HCT116 (cell line): ENCODE data around the gene METTL1. TPM values are rescaled to one million over a fixed set of nuclear protein-coding genes. Genes with fewer than 3 reads are reported as not detected.

Source experiments
- ATAC-seq: fragments of 200-7000 bp; cut with Tn5 transposase; 2 replicates; pipeline ENCODE4 v1.9.1; 2020; ENCODE audit warnings: mild to moderate bottlenecking, moderate library complexity
- BruUV-seq: library from RNA; stranded (reverse); fragments of 400-500 nt; replicated peaks from 2 replicates; lab custom pipeline; 2021; lab: Mats Ljungman, UMichigan
- CTCF ChIA-PET: fragments of 300-600 bp; sonication (Branson Sonifier 250); formaldehyde crosslinking; loops from one replicate; lab custom pipeline; 2021; ENCODE audit warnings: antibody characterized with exemption; lab: Charles Lee
- POLR2A ChIA-PET: fragments of 300-600, 350-600 bp; sonication (Branson Sonifier 250); formaldehyde crosslinking; loops from one replicate; lab custom pipeline; 2021; ENCODE audit warnings: antibody characterized with exemption; lab: Charles Lee
- RAD21 ChIA-PET, 2 experiments: fragments of 300-600 bp; sonication (Branson Sonifier 250); formaldehyde crosslinking; loops; one replicate each; lab custom pipeline; 2023; ENCODE audit warnings: low total read pairs in 2 of 2; ENCODE audit not compliant: uncharacterized antibody in 2 of 2, unreplicated experiment in 2 of 2, low non-redundant PET in 1 of 2; lab: Charles Lee
- DNase-seq: peaks from one replicate; pipeline ENCODE4 v3.0.0-alpha.2; 2010; ENCODE audit warnings: low read depth, low spot score
- H2AFZ ChIP-seq: fragments of 200-600 bp; shearing (Covaris generic), sonication (generic); 2 replicates; pipeline ENCODE4 v1.6.1; 2017; ENCODE audit warnings: low read depth, mixed run types, mixed read lengths, antibody characterized with exemption, low read length; ENCODE audit not compliant: poor library complexity, severe bottlenecking
- H3K27ac ChIP-seq: 2 replicates; pipeline ENCODE4 v1.5.1; 2012; ENCODE audit warnings: low read depth, low read length
- H3K27me3 ChIP-seq: fragments of 200-600 bp; sonication (generic); 2 replicates; pipeline ENCODE4 v1.6.1; 2016; ENCODE audit warnings: mixed run types, low read length, mixed read lengths; ENCODE audit not compliant: insufficient read depth
- H3K36me3 ChIP-seq, 2 experiments: fragments of 200-500 bp in 1 of 2; fragments of 200-600 bp in 1 of 2; sonication (Bioruptor generic) in 1 of 2; sonication (generic) in 1 of 2; 2 replicates each; pipeline versions ENCODE4 v1.5.1 to v1.6.1; 2014 to 2016; ENCODE audit warnings: low read length in 2 of 2, inconsistent platforms in 1 of 2, mixed read lengths in 1 of 2, mixed run types in 1 of 2; ENCODE audit not compliant: insufficient read depth in 2 of 2, control insufficient read depth in 1 of 2
- H3K4me1 ChIP-seq, 2 experiments: fragments of 200-600 bp in 1 of 2; sonication (generic) in 1 of 2; 2 replicates each; pipeline versions ENCODE4 v1.5.1 to v1.6.1; 2012 to 2017; ENCODE audit warnings: low read length in 2 of 2, inconsistent platforms in 1 of 2, mild to moderate bottlenecking in 1 of 2, mixed read lengths in 1 of 2, mixed run types in 1 of 2, moderate library complexity in 1 of 2; ENCODE audit not compliant: insufficient read depth in 2 of 2, control insufficient read depth in 1 of 2
- H3K4me2 ChIP-seq: fragments of 200-600 bp; sonication (generic); 2 replicates; pipeline ENCODE4 v1.6.1; 2017; ENCODE audit warnings: mixed run types, low read length, mixed read lengths
- H3K4me3 ChIP-seq, 2 experiments: fragments of 200-600 bp in 1 of 2; sonication (generic) in 1 of 2; replicated peaks in 1 of 2; 2 replicates each; pipeline ENCODE4 v1.5.1; 2011 to 2016; ENCODE audit warnings: low read length in 2 of 2, control low read depth in 1 of 2, low read depth in 1 of 2, mild to moderate bottlenecking in 1 of 2, mixed read lengths in 1 of 2, mixed run types in 1 of 2
- H3K79me2 ChIP-seq: fragments of 200-600 bp; sonication (generic); 2 replicates; pipeline ENCODE4 v1.6.1; 2017; ENCODE audit warnings: mild to moderate bottlenecking, mixed run types, low read length, moderate library complexity, mixed read lengths; ENCODE audit not compliant: insufficient read depth
- H3K9ac ChIP-seq: fragments of 200-600 bp; sonication (generic); 2 replicates; pipeline ENCODE4 v1.6.1; 2016; ENCODE audit warnings: low read length, mixed read lengths
- H3K9me2 ChIP-seq: fragments of 200-600 bp; sonication (generic), shearing (Covaris generic); 2 replicates; pipeline ENCODE4 v1.6.1; 2017; ENCODE audit warnings: mixed run types, mild to moderate bottlenecking, moderate library complexity; ENCODE audit not compliant: insufficient read depth
- H3K9me3 ChIP-seq, 2 experiments: fragments of 200-500 bp in 1 of 2; fragments of 200-600 bp in 1 of 2; sonication (Bioruptor generic) in 1 of 2; sonication (generic) in 1 of 2; 2 replicates each; pipeline ENCODE4 v1.6.1; 2014 to 2017; ENCODE audit warnings: low read length in 2 of 2, mixed read lengths in 2 of 2, inconsistent platforms in 1 of 2, low read depth in 1 of 2, mild to moderate bottlenecking in 1 of 2, mixed run types in 1 of 2, moderate library complexity in 1 of 2; ENCODE audit not compliant: control insufficient read depth in 1 of 2, insufficient read depth in 1 of 2
- H4K20me1 ChIP-seq: fragments of 200-600 bp; sonication (generic), shearing (Covaris generic); 2 replicates; pipeline ENCODE4 v1.6.1; 2017; ENCODE audit warnings: mixed run types, mild to moderate bottlenecking, moderate library complexity; ENCODE audit not compliant: insufficient read depth
- ATF3 ChIP-seq: IDR thresholded peaks from 2 replicates; pipeline ENCODE4 v1.6.1; 2012
- CBX3 ChIP-seq: IDR thresholded peaks from 2 replicates; pipeline ENCODE4 v1.6.1; 2012; ENCODE audit warnings: low read depth
- CTCF ChIP-seq, 3 experiments: fragments of 200-600 bp in 1 of 3; sonication (generic) in 1 of 3; IDR thresholded peaks in 2 of 3; conservative IDR thresholded peaks in 1 of 3; 2 replicates each; pipeline ENCODE4 v1.5.1; 2012 to 2017; ENCODE audit warnings: low read depth in 2 of 3, low read length in 2 of 3, antibody characterized with exemption in 1 of 3, borderline replicate concordance in 1 of 3, control low read depth in 1 of 3, mild to moderate bottlenecking in 1 of 3, mixed read lengths in 1 of 3, mixed run types in 1 of 3, moderate library complexity in 1 of 3; ENCODE audit not compliant: insufficient read depth in 1 of 3
- EGR1 ChIP-seq: IDR thresholded peaks from 2 replicates; pipeline ENCODE4 v1.6.1; 2012; ENCODE audit warnings: low read depth
- EZH2phosphoT487 ChIP-seq: fragments of 200-600 bp; IDR thresholded peaks from 2 replicates; pipeline ENCODE4 v1.6.1; 2018; ENCODE audit warnings: antibody characterized with exemption, borderline replicate concordance
- MAX ChIP-seq: IDR thresholded peaks from 2 replicates; pipeline ENCODE4 v1.6.1; 2012
- POLR2A ChIP-seq: IDR thresholded peaks from 2 replicates; pipeline ENCODE4 v1.7.0; 2011; ENCODE audit warnings: borderline replicate concordance; ENCODE audit not compliant: insufficient read depth, insufficient read length; ENCODE audit errors: extremely low read depth
- RAD21 ChIP-seq: IDR thresholded peaks from 2 replicates; pipeline ENCODE4 v1.6.1; 2012; ENCODE audit warnings: low read depth, mild to moderate bottlenecking
- REST ChIP-seq: IDR thresholded peaks from 2 replicates; pipeline ENCODE4 v1.6.1; 2012; ENCODE audit warnings: low read depth
- SIN3A ChIP-seq: IDR thresholded peaks from 2 replicates; pipeline ENCODE4 v1.6.1; 2012; ENCODE audit warnings: low read depth
- SP1 ChIP-seq: IDR thresholded peaks from 2 replicates; pipeline ENCODE4 v1.6.1; 2012; ENCODE audit warnings: low read depth
- SRF ChIP-seq: IDR thresholded peaks from 2 replicates; pipeline ENCODE4 v1.6.1; 2012; ENCODE audit warnings: low read depth
- TCF7L2 ChIP-seq: IDR thresholded peaks from 2 replicates; pipeline ENCODE4 v1.7.0; 2011; ENCODE audit warnings: borderline replicate concordance, inconsistent platforms; ENCODE audit not compliant: insufficient read depth, insufficient read length; ENCODE audit errors: extremely low read depth
- YY1 ChIP-seq: IDR thresholded peaks from 2 replicates; pipeline ENCODE4 v1.6.1; 2011; ENCODE audit warnings: low read length, low read depth, moderate library complexity, mild to moderate bottlenecking; ENCODE audit not compliant: insufficient replicate concordance; ENCODE audit errors: extremely low read depth
- ZFX ChIP-seq: fragments of 450-650 bp; IDR thresholded peaks from 2 replicates; pipeline ENCODE4 v1.6.1; 2017
- intact Hi-C: fragments of 100-400 bp; cut with micrococcal nuclease; formaldehyde crosslinking; loops from 2 replicates; pipeline ENCODE4 v1.10.0; 2022
- total RNA-seq: library from RNA; stranded (reverse); gene quantifications from one replicate; pipeline ENCODE4 v1.2.1, GENCODE V29; 2021; ENCODE audit not compliant: unreplicated experiment

Gene METTL1
- total RNA-seq, 1 experiment from 2014 or later = 56.6 TPM

- TF ChIP-seq EZH2phosphoT487 (no peak), SP1 (no peak)
Measured at GRCh38 chr12:57783861-57784260, 12.0 kb upstream of the METTL1 start (continued).

- H3K27ac ChIP-seq = no peak overlapping the region
- no peaks in the 10 kb centered on the region for H3K9me2 ChIP-seq
- H3K36me3 ChIP-seq = peaks cover 20 to 28% of the 10 kb centered on the region in 2 experiments; a peak in 3 of 4 replicates
- no TSS peak for BruUV-seq
- intact Hi-C loops = no loop called here
- peak overlapping the region; percentile 74 for H3K4me2 ChIP-seq
- H2AFZ ChIP-seq = no peak overlapping the region
- ATAC-seq (no peak), DNase-seq (no peak)
- H3K9ac ChIP-seq = peak overlapping the region; percentile 91
- H3K4me1 ChIP-seq = peaks cover 6 to 10% of the 10 kb centered on the region in 2 experiments
- TF ChIP-seq ATF3 (no peak), SP1 (no peak), CBX3 (no peak), YY1 (no peak), ZFX (no peak), SIN3A (no peak), CTCF (IDR thresholded peaks at IDR 0.05 in 2 of 3, conservative IDR thresholded peaks at IDR 0.05 in 1 of 3; ENCODE audit: borderline replicate concordance in 1 of 3, insufficient read depth in 1 of 3, low read depth in 2 of 3, low read length in 2 of 3) (no peak), POLR2A (no peak), MAX (no peak), RAD21 (no peak), REST (no peak), SRF (no peak), EZH2phosphoT487 (no peak), EGR1 (no peak), TCF7L2 (no peak)
- ChIA-PET POLR2A (interaction anchor here (0.7 to 1.2 kb wide), 3 partner anchors 11 to 30 kb away, joined by 3 to 6 read pairs (median 3); partner anchors contain the start of genes EEF1AKMT3 and METTL1), CTCF (interaction anchor here (0.9 to 1.1 kb wide), 3 partner anchors 11 to 19 kb away, joined by 3 to 5 read pairs (median 3); partner anchors contain the start of genes EEF1AKMT3 and METTL1), RAD21 (no interaction called here)
- no peaks in the 10 kb centered on the region for H3K27me3 ChIP-seq
- peaks cover 47% of the 10 kb centered on the region for H3K79me2 ChIP-seq
- H3K4me3 ChIP-seq = peak overlapping the region; percentile 98 to 100
- no peaks in the 10 kb centered on the region for H3K9me3 ChIP-seq
- no peaks in the 10 kb centered on the region for H4K20me1 ChIP-seq
Measured at GRCh38 chr12:57783466-57783801, 11.5 kb upstream of the METTL1 start.
